SKM-1 (cell line): Measurements from ENCODE around the gene CKAP4.

Experiments used
- DNase-seq: peaks from one replicate; lab custom pipeline; 2025; ENCODE audit not compliant: unreplicated experiment; lab: John Stamatoyannopoulos, UW

CKAP4 gene

GRCh38 chr12:106274575-106275121, 26.8 kb upstream of the CKAP4 start:
- no peak for DNase-seq

- no peak for DNase-seq
These were observed 26.2 kb upstream of the CKAP4 start for GRCh38 chr12:106274012-106274411.

- peak; percentile 2 for DNase-seq
These were observed 25.7 kb upstream of the CKAP4 start for GRCh38 chr12:106273491-106273890.

GRCh38 chr12:106271575-106272505, 24.0 kb upstream of the CKAP4 start:
- DNase-seq: no peak

GRCh38 chr12:106269150-106269771, 21.4 kb upstream of the CKAP4 start:
- DNase-seq: no peak

- no peak for DNase-seq
These were observed 19.7 kb upstream of the CKAP4 start for GRCh38 chr12:106267535-106267934.

GRCh38 chr12:106265116-106265515, 17.3 kb upstream of the CKAP4 start:
- no peak for DNase-seq

- DNase-seq: no peak
These were observed 11.1 kb upstream of the CKAP4 start for GRCh38 chr12:106258935-106259334.

- no peak for DNase-seq
These were observed 10.4 kb upstream of the CKAP4 start for GRCh38 chr12:106258226-106258625.

- no peak for DNase-seq
These were observed 8.7 kb upstream of the CKAP4 start for GRCh38 chr12:106256524-106256923.

- DNase-seq: no peak
These were observed 8.1 kb upstream of the CKAP4 start for GRCh38 chr12:106255952-106256351.

- no peak for DNase-seq
These were observed 7.7 kb upstream of the CKAP4 start for GRCh38 chr12:106255493-106255892.

GRCh38 chr12:106254724-106255123, 6.9 kb upstream of the CKAP4 start:
- no peak for DNase-seq

- no peak for DNase-seq
These were observed 4.0 kb upstream of the CKAP4 start for GRCh38 chr12:106251631-106252455.

- no peak for DNase-seq
These were observed 1.8 kb upstream of the CKAP4 start for GRCh38 chr12:106249411-106250135.

- DNase-seq: peak; percentile 53
These were observed 1.1 kb upstream of the CKAP4 start for GRCh38 chr12:106248846-106249371.

GRCh38 chr12:106248312-106248845, 559 bp upstream of the CKAP4 start:
- DNase-seq: no peak

- no peak for DNase-seq
These were observed 738 bp downstream of the CKAP4 start for GRCh38 chr12:106246891-106247673.

- DNase-seq: no peak
These were observed 2.1 kb downstream of the CKAP4 start for GRCh38 chr12:106245767-106246166.
